ENCODE measurements around the gene FUCA1. TPM values are rescaled to one million over a fixed set of nuclear protein-coding genes. Genes with fewer than 3 reads are reported as not detected.

Gene FUCA1
- total and polyA plus RNA-seq, 2 of the 4 experiments (the other 2 are of a cell fraction) = 2.9 to 3.5 TPM

GRCh38 chr1:23885222-23885621 is 17.1 kb upstream of the FUCA1 start:
- dilution Hi-C loops (cut with HindIII; ENCODE audit: low sequenced_read_pairs, unreplicated experiment) = no loop called here
- Histone ChIP-seq H2AFZ (replicated peaks; ENCODE audit: low read length, poor library complexity) (no peak overlapping the region), H3K27ac (ENCODE audit: insufficient read depth, low read length) (no peak overlapping the region), H3K36me3 (ENCODE audit: control insufficient read depth, insufficient read depth, low read length) (no peaks in the 10 kb centered on the region), H4K5ac (ENCODE audit: low read depth, low read length) (no peak overlapping the region), H3K9ac (ENCODE audit: low read depth, low read length) (no peak overlapping the region), H4K20me1 (ENCODE audit: insufficient read depth, low read length) (no peaks in the 10 kb centered on the region), H3K56ac (ENCODE audit: extremely low read depth, insufficient read depth, low read length) (no peak overlapping the region), H2BK15ac (ENCODE audit: low read depth, low read length) (no peak overlapping the region), H2BK20ac (ENCODE audit: low read depth, low read length) (no peak overlapping the region), H3K14ac (replicated peaks; ENCODE audit: low read depth, low read length) (no peak overlapping the region), H3K79me1 (ENCODE audit: low read depth in 1 of 2, low read length in 2 of 2) (no peaks in the 10 kb centered on the region), H2AK5ac (ENCODE audit: low read depth, low read length) (no peak overlapping the region), H3K4me1 (ENCODE audit: control insufficient read depth, insufficient read depth, low read length) (no peaks in the 10 kb centered on the region), H2BK5ac (ENCODE audit: low read depth, low read length, poor library complexity, severe bottlenecking) (no peak overlapping the region), H3K23ac (ENCODE audit: low read depth, low read length) (no peak overlapping the region), H3K27me3 (ENCODE audit: control insufficient read depth, insufficient read depth, low read length) (peaks cover 24% of the 10 kb centered on the region), H3K4me3 (ENCODE audit: insufficient read depth, low read depth, low read length) (no peak overlapping the region), H2BK120ac (ENCODE audit: low read depth, low read length) (no peak overlapping the region), H3K4ac (ENCODE audit: low read depth, low read length) (no peak overlapping the region), H3K18ac (ENCODE audit: low read depth, low read length) (no peak overlapping the region), H3K9me1 (ENCODE audit: insufficient read depth, low read length) (no peaks in the 10 kb centered on the region; the same call in 1 of the 2 replicates), H3K4me2 (ENCODE audit: low read depth, low read length) (no peak overlapping the region), H4K8ac (ENCODE audit: low read depth in 2 of 2, low read length in 2 of 2) (no peak overlapping the region), H4K91ac (ENCODE audit: insufficient read depth, low read depth, low read length) (no peak overlapping the region), H3K9me3 (ENCODE audit: control insufficient read depth, insufficient read depth, low read length) (0 out of 2 replicates have a peak, but pooled peaks cover 2% of the 10 kb centered on the region), H2AK9ac (replicated peaks; ENCODE audit: low read depth, low read length, poor library complexity) (no peak overlapping the region)
- TF ChIP-seq MXI1 (IDR thresholded peaks at IDR 0.05; ENCODE audit: borderline replicate concordance, low read depth, low read length) = no peak
- TF ChIP-seq USF2 (IDR thresholded peaks at IDR 0.05; ENCODE audit: low read depth, low read length) = no peak
- no peak for TF ChIP-seq RCOR1 (IDR thresholded peaks at IDR 0.05; ENCODE audit: insufficient replicate concordance, low read length)
- TF ChIP-seq NFE2L2 (IDR thresholded peaks at IDR 0.05; ENCODE audit: low read depth, low read length) = no peak
- TF ChIP-seq CEBPB (IDR thresholded peaks at IDR 0.05; ENCODE audit: low read depth, low read length) = no peak
- TF ChIP-seq BHLHE40 (IDR thresholded peaks at IDR 0.05; ENCODE audit: low read depth, low read length) = no peak
- TF ChIP-seq SMC3 (IDR thresholded peaks at IDR 0.05; ENCODE audit: low read depth, low read length) = no peak
- no peak for TF ChIP-seq FOS (IDR thresholded peaks at IDR 0.05; ENCODE audit: low read depth, low read length)
- ChIA-PET CTCF (no interaction called here), POLR2A (ENCODE audit: unreplicated experiment) (no interaction called here)
- in situ Hi-C loops (cut with MboI; ENCODE audit: low sequenced_read_pairs) = no loop called here
- WGBS, 2 experiments (ENCODE audit: extremely low coverage in 2 of 2, insufficient read length in 1 of 2) = 95% methylated on average over 4 of the region's 4 CpGs; no CpG with 5 or more reads in 1 of the 2 experiments
- intact Hi-C loops (cut with micrococcal nuclease) = no loop called here
- no TSS peak for BruUV-seq (replicated peaks)
- DNase-seq (no peak), ATAC-seq (ENCODE audit: low read depth) (no peak)
